ENCODE results near the gene PPP1R14C. TPM values are rescaled to one million over a fixed set of nuclear protein-coding genes. Genes with fewer than 3 reads are reported as not detected.
"Not testable (repeated sequence)": the region's sequence is repeated elsewhere in the genome, so short reads cannot be mapped to it uniquely, and the experiment has no call there.

PPP1R14C gene
- total RNA-seq, 1 donor from 2014 or later, result 18.3 TPM

DNA sequence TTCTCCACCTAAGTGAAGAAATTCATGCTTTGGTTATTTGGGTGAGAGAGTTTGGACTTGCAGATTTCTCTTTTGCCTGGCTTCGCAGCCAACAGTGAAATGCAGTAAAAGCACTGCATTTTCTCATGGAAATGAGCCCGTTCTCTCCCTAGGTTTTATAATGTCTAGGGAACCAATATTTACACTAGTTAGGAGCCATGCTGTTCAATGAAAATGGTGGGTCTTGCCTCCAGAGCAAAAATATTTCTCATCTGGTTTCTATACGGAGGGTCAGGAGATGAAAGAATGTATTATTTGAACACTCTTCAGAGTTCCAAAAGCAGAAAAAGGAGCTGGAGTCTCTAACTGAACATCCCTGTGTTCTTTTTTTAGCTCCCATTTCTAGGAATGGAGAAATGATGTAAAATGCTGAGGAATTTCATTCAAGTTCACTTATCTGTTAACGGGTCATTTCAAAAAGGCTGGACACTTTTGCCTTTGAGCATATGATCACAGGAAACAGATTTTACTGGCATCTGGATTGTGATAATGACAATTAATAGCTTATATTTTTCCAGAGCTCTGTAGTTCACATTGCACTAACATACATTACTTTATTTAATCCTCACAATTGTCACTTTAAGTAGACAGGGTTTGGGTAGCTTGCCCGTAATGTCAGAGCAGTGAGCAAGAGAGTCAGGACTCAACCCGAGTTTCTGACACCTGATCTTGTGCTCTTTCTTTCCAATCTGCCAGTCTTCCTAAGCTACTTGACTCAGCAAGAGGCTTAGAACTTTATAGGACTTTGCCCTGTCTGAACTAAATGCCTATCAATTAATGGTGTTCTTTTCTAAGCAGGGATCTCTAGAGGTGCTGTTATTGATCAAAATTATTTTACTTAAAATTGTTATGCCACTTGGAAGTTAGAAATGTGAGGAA, 78.0 kb downstream of the PPP1R14C start:
- no peak for DNase-seq

- no peak for DNase-seq
These were observed 82.0 kb downstream of the PPP1R14C start for GRCh38 chr6:150224820-150225219.

DNA sequence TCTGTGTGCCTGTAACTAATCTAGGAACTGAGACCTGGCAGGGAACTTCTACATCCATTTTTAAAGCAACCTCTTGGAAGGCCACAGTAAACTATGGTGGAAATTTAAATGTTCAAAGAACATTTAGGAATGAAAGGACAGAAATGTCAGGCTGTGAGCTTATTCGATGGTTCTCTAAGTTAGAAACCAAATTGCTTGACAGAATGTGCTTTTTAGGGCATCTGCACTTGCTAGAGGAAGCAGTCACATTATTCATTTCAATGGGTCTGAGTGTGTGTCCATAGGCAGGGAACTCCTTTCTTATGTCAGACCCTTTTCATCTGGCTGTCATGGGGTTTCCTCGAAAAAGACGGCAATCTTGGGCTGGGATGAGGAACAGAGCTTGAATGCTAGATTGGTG, 84.4 kb downstream of the PPP1R14C start:
- DNase-seq, result no peak

GRCh38 chr6:150228072-150228733, 85.4 kb downstream of the PPP1R14C start:
- DNase-seq, result peak; percentile 32

DNA sequence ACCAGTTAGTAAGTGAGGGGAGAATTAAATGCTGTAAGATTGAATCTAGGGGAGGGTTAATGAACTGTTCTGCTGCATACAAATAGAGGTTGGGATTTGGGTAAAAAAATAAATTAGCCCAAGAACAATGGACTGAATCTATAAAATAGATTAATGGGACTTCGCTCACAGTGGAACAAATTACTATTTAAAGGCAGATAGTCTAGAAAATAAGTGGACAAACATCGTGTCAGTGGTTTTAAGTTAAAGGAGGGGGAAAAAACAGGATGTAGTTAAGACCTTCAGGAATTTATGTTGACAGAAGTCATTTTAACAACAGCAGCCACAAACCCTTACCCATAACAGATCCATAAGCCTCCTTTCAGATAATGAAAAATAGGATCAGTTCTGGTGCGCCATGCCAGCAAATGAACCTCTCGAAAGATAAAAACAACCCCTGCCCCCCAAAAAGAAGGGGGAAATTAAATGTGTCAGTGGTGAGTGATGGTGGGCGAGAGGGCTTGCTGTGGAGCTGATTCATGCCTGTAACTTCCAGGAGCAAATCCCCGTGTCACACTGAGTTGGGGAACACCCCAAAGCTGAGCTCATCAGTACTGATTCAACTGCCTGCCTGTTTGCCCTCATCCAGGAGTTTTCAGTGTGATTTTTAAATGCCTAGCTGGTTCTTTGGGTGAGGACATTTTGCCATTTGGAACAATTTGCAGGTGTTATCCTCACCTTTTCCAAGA, 86.8 kb downstream of the PPP1R14C start:
- no peak for DNase-seq

DNA sequence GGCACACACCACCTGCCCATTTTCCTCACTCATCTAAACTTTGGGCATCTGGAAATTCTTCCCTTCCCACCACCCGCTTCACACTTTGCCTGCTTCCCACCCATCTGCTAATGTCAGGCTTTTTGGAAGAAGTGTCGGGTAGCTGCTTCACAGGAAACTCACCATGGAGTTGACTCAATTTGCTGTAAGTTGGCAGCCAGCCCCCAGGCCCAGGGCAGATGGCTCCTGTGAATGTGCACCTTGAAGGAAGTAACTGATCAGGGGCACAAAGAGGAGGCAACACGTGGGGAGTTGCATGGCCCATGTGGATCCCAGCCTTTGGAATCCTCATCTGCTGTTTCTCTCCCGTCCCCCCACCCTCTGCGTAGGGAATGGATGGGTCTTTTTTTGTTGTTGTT, 87.3 kb downstream of the PPP1R14C start:
- no peak for DNase-seq

DNA sequence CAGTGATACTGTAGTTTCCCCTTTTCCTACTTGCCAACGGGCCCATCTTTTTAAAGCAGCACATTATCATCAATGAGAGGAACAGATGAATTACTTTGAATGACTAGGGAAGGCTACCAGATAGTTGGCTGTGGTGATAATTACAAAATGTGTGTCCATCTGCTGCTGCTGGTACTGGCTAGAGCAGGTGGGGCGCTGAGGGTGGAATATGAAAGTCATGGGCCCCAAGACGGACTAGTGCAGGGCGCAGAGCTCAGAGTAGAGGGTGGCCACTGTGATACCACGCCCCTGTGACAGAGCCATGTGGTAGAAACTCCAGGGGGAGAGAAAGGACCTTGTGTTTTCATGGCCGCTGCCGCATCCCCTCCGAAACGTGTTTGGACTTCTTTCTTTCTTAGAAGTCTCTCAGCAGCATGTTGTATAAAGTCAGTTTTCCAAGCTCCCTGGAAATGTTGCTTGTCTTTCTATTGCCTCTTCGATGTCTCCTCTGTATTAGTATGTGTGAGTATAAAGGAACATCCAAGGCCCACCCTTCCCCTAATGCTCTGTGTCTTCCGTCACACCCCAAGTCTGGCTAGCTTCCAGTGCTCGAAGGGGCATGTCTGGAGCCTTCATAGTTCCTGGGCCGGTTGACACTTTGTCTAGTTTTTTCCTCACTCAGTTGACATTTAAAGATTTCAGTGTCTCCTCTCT, 88.1 kb downstream of the PPP1R14C start:
- no peak for DNase-seq

GRCh38 chr6:150231525-150231850, 88.6 kb downstream of the PPP1R14C start:
- DNase-seq, result no peak

GRCh38 chr6:150233843-150234269, 91.0 kb downstream of the PPP1R14C start:
- DNase-seq, result no peak

GRCh38 chr6:150235218-150235617, 92.4 kb downstream of the PPP1R14C start:
- DNase-seq, result no peak

GRCh38 chr6:150236114-150236513, 93.3 kb downstream of the PPP1R14C start:
- DNase-seq, result no peak

GRCh38 chr6:150236544-150236943, 93.7 kb downstream of the PPP1R14C start:
- no peak for DNase-seq

DNA sequence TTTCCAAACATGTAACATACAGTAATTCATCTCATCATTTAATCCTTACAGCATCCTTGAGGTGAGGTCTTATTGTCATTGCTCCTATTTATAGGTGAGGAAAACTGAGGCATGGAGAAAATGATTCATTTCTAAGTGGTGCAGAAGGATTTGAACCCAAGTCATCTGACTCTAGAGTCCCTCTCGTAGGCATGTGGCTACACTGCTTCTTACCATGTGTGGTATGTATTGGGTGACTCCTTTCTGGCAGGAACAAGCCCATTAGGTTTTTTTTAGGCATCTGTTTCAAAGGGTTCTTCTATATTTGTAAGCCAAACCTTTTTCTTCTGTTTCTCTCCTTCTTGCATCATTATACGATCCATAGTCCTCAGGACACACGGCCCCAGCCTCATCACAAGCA, 94.8 kb downstream of the PPP1R14C start:
- DNase-seq, result no peak

- DNase-seq, result no peak
These were observed 95.5 kb downstream of the PPP1R14C start for GRCh38 chr6:150238336-150238741.

DNA sequence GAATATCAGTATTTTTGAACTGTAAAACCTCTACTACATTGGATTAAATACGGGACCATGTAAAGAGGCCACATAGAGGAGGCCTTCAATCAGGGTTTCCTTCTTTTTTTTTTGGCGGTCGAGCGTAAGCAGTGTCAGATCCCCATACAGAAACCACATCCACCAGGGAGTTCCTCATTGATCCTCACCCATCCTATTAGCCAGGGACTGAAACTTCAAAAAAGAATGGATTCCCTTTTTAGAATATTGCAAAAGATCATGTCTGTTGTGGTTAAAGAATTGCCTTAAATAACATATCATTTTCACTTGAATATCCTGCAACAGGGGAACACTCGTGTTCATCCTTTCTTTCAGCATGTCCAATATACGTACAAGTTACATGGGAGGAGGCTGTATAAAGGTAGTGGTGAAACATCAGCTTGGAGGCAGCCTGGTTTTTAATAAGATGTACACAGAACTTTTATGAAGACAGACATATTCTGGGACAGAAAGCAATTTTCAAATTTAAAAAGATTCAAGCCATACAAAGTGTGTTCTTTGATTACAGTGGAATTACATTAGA, 96.1 kb downstream of the PPP1R14C start:
- no peak for DNase-seq

DNA sequence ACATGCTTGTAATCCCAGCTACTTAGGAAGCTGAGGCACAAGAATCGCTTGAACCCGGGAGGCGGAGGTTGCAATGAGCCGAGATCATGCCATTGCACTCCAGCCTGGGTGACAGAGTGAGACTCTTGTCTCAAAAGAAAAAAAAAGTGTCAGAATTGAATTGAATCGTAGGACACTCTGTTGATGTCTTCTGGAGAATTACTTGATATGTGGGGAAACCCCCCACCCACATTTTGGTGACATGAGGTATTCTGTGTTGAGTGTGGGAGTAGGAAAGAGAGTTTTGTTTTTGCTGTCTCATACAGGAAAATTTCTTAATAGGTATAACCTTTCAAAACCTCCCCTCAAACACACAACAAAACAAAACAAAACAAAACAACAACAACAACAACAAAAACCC, 98.9 kb downstream of the PPP1R14C start:
- DNase-seq, result not testable (repeated sequence)

GRCh38 chr6:150243620-150244314, 100.9 kb downstream of the PPP1R14C start:
- no peak for DNase-seq

- DNase-seq, result no peak
These were observed 102.5 kb downstream of the PPP1R14C start for GRCh38 chr6:150245148-150245935.

DNA sequence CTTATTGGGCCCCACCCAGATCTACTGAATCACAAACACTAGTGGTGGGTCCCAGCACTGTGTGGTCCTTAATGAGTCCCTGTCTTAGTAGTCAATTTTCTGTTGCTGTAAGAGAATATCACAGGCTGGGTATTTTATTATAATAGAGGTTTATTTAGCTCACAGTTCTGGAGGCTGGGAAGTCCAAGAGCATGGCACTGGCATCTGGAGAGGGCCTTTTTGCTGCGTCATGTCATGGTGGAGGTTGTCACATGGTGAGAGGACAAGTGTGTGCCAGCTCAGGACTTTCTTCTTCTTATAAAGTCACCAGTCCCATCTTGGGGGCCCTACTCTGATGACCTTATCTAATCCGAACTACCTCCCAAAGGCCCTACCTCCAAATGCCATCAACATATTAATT, 105.0 kb downstream of the PPP1R14C start:
- no peak for DNase-seq

- DNase-seq, result no peak
These were observed 105.5 kb downstream of the PPP1R14C start for GRCh38 chr6:150248300-150248699.

- no peak for DNase-seq
These were observed 106.4 kb downstream of the PPP1R14C start for GRCh38 chr6:150249261-150249660.

All from skin of body (tissue), 2 donors.